H1 (cell line): ENCODE results near the gene MRPL17. TPM values are rescaled to one million over a fixed set of nuclear protein-coding genes. Genes with fewer than 3 reads are reported as not detected.

ENCODE experiments used
- ATF2 ChIP-seq: IDR thresholded peaks from 2 replicates; pipeline ENCODE4 v1.6.1; 2012; ENCODE audit warnings: low read length, inconsistent platforms
- CBX5 ChIP-seq: fragments of 300-800, 300-1000 bp; sonication (generic); IDR thresholded peaks from 2 replicates; pipeline ENCODE4 v1.7.1; 2016; ENCODE audit warnings: antibody characterized with exemption, low read length, low read depth
- CHD7 ChIP-seq: fragments of 300-600 bp; sonication (generic); IDR thresholded peaks from 2 replicates; pipeline ENCODE4 v1.7.1; 2012; ENCODE audit warnings: low read length, moderate library complexity, mild to moderate bottlenecking, inconsistent platforms; ENCODE audit not compliant: insufficient replicate concordance
- CTCF ChIP-seq, 3 experiments: IDR thresholded peaks; 1 replicate in 2 of 3; 2 replicates in 1 of 3; pipeline versions ENCODE4 v1.5.1 to v1.6.1; 2011; ENCODE audit warnings: low read length in 3 of 3, mild to moderate bottlenecking in 3 of 3, inconsistent platforms in 2 of 3, low read depth in 1 of 3, moderate library complexity in 1 of 3; ENCODE audit not compliant: insufficient read depth in 1 of 3; ENCODE audit errors: control extremely low read depth in 1 of 3
- GABPA ChIP-seq: IDR thresholded peaks from 2 replicates; pipeline ENCODE4 v1.6.1; 2011; ENCODE audit warnings: mild to moderate bottlenecking, low read length, moderate library complexity, borderline replicate concordance; ENCODE audit not compliant: insufficient read depth
- SP1 ChIP-seq: IDR thresholded peaks from 2 replicates; pipeline ENCODE4 v1.6.1; 2011; ENCODE audit warnings: low read depth, low read length
- ZNF274 ChIP-seq: IDR thresholded peaks from 2 replicates; pipeline ENCODE4 v1.7.0; 2012; ENCODE audit warnings: low read length, borderline replicate concordance; ENCODE audit errors: extremely low read depth
- polyA plus RNA-seq, 7 experiments: library from polyadenylated mRNA; depleted of rRNA in 3 of 7; stranded (reverse) in 5 of 7; unstranded in 2 of 7; fragments of >200 nt in 5 of 7; fragments of 200-250 nt in 2 of 7; gene quantifications; 1 replicate in 5 of 7; 2 replicates in 1 of 7; 4 replicates in 1 of 7; pipeline versions ENCODE4 v1.2.1 to v1.2.3, GENCODE V29; 2011 to 2013; ENCODE audit warnings: missing spikeins in 2 of 7, mixed read lengths in 2 of 7
- total RNA-seq: library from RNA; stranded (reverse); fragmentation: NEBNext Ultra II Directional; extraction: Animal tissue kit (Norgen Biotek cat#: 25700); gene quantifications from 2 replicates; pipeline ENCODE4 v1.2.1, GENCODE V29; 2021

MRPL17 gene
- total and polyA plus RNA-seq, 2 of the 8 experiments (the other 6 are each of a cell fraction or from before 2014, with no cell fraction given): 55.7 to 70.5 TPM

GRCh38 chr11:6646576-6646917 lies 36.6 kb downstream of the MRPL17 start (continued):
- TF ChIP-seq CHD7 (no peak), ZNF274 (no peak), CTCF (IDR thresholded peaks at IDR 0.05; ENCODE audit: control extremely low read depth in 1 of 3, insufficient read depth in 1 of 3, low read depth in 1 of 3, low read length in 3 of 3) (no peak), SP1 (no peak), CBX5 (no peak), ATF2 (no peak), GABPA (no peak)
